Skeletal muscle cell (primary cell): ENCODE measurements around the gene ARID1B.

Source experiments
- DNase-seq: peaks from one replicate; pipeline ENCODE4 v3.0.0-alpha.2; 2010; ENCODE audit warnings: low read depth
- H3K4me3 ChIP-seq: 2 replicates; pipeline ENCODE4 v1.5.1; 2011; ENCODE audit warnings: low read depth, mild to moderate bottlenecking, control low read depth, low read length, moderate library complexity

The ARID1B gene

DNA sequence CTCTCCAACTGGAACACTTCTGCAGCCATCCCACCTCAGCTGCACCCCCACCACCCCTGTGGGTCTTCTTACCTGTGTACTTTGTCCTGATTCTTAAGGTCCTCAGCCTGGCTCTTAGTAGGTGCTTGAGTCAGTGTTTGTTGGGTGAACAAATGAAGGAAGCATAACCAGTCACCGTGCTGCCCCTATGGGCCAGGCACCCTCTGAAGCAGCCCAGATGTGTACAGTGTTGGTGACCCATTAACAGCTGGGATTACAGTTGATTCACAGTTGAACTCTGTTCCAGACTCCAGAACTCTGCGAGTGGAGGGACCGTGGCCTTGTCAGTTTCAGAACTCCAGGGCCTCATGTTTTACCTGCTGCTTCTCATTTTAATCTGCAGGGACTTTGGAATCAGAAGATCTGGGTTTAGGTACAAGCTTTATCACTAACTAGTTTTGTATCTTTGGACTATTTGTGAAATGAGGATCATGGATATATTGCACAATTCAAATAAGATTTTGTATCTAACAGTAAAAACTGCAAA is 342.4 kb downstream of the ARID1B start:
- DNase-seq: no peak
- H3K4me3 ChIP-seq: no peak overlapping the region

DNA sequence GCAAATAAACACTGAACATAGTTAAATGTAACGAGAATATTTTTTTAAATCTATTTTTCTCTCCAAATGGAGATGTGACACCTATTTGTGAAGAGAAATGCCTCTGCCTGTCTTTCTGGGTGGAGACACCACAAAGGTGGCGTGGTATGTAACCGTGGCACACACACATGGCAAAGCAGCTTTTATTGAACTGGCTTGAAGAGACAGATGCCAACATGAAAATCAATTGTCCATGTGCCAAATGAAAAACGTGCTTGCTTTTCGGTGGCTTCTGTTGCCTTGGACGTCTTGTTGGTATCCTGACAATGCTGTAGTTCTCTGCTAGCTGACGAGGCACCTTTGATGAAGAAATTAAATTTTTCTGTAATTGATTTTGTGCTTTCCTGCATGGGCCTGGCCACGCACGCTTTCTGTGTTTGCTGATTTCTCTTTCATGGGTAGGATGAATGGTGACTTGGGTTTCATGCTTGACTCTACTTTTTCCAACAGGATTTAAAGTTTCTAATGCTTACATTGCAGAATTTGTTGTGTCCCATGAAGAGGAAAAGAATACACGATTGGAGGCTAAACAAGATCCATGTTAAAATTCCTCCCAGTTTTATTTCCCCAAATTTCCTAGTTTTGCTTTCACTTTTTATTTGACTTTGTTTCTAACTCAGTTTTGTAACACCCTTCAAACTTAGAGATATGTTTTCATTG is 343.5 kb downstream of the ARID1B start:
- DNase-seq: no peak

DNA sequence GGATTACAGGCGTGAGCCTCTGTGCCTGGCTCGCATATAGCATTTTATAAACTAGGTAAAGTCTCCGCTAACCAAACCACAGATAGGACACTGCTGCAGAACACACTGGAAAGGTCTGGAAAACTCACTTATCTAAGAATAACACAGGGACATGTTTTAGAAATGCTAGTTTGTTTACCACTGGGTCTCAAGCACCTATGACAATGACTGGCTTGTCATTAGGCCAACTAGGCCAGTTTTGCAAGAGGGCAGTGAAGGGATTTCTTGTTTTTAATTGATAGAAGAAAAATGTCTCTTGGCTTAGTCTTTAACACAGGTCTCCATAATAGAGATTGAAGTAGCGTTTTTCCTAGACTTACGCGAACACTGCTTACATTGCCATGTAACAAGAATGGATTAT is 344.7 kb downstream of the ARID1B start:
- DNase-seq: no peak
- H3K4me3 ChIP-seq: no peak overlapping the region

More for the DNA sequence above, 343.5 kb downstream of the ARID1B start:
- H3K4me3 ChIP-seq: no peak overlapping the region

DNA sequence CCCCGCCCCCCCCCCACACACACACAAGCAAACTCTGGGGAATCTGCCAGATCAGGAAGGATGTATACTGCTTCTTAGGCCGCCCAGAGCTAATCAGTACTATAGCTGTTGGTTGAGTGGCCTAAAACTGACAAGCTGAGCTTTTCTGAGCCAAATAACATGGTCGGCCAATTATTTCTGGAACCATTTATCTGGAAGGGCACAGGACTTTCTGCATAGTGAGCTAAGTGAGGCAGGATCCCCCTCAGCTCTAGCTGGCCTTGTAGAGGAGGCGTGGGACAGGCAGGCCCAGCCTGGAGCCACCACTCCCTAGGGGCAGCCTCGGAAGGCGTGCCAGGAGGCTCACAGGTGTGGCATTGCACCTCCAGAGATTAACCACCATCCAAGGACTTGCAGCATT is 346.1 kb downstream of the ARID1B start:
- H3K4me3 ChIP-seq: no peak overlapping the region
- DNase-seq: no peak

DNA sequence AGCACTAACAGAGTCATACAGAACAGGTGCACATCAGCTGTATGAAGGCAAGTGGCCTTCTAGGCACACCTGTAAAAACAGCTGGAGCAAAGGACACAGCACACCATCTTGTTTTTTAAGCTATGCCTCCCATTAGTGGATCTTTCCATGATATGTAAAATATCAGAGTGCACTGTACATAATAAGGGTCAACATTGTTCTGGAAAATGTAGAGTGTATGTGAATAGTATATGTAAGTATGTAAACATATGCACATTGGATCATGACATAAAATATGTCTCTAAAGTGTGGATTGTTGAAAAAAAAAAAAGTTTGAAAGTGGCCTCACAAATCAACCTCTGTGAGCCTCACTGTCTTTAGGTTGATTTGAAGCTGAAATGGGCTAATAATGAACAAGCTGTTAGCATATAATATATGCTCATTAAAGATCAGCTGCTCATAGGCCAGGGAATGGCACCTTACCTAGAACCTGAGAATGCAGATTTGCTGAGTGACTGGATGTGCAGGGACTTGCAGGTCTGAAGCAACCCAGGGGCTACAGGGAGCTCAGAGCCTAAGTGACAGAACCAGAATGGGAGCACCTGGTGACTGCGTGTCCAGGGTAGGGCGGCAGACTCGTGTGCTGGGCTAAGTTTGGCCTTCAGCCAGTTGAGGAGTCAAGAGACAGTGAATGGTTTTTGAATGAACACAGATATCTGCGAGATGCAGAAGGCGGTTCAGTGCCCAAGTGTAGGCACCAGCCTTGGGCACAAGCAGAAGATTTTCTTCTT is 347.5 kb downstream of the ARID1B start:
- H3K4me3 ChIP-seq: no peak overlapping the region
- no peak for DNase-seq

DNA sequence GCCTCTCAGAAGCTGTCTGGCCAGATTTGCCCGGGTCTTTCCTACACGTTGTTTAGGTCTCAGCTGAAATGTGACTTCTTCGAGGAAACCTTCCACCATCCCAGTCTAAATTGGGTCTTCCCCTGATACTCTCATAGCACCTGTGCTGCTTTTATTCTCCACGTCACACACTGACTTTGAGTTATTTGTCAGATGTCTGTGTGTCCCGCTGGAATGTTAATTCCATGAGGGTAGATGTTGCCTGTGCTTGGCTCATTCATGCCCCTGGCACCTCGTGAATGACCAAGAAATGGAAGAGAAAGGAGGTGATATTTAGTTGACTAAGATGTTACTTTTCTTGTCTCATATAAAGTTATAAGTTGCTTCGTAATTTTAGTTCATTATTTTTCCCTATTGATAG is 348.4 kb downstream of the ARID1B start:
- H3K4me3 ChIP-seq: no peak overlapping the region
- DNase-seq: no peak

DNA sequence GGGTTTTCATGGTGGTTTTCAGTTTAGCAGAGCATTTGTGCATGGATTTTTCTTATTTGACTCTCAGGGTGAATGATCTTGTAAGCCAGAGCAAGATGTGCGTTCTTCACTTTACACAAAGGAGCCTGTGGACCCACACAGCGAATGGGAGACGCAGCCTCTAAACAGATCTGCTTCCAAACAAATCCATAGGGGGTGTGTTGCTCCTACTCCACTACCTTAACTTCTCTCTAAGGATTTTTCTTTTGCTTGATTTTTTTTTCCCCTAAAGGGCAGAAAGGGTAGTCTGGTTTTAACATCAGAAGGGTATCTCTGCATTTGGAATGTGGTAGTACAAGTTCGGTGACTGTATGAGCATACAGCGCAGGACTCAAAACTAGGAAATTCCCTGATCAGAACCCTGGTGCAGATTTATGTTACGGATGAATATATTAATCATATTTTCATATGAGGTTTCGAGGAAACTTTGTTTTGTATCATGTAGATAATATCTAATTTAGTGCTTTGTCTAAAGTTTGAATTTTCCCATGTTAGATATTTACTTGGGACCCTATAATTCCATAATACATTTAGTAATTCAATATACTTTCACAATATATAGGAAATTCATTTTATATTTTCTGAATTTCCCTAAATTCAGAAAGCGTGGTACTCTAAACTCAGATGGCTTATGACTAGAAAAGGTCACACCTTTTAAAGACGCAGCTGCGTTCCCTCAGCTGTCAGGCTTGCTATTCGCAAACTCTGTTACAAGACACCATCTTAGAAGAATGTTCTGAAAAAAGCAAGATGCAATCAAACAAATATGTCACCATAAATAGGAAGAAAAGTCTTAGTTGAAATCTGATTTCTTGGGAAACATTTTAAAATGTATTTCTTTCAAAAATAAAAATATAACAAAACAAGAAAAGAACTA is 349.3 kb downstream of the ARID1B start:
- DNase-seq: no peak
- H3K4me3 ChIP-seq: no peak overlapping the region

DNA sequence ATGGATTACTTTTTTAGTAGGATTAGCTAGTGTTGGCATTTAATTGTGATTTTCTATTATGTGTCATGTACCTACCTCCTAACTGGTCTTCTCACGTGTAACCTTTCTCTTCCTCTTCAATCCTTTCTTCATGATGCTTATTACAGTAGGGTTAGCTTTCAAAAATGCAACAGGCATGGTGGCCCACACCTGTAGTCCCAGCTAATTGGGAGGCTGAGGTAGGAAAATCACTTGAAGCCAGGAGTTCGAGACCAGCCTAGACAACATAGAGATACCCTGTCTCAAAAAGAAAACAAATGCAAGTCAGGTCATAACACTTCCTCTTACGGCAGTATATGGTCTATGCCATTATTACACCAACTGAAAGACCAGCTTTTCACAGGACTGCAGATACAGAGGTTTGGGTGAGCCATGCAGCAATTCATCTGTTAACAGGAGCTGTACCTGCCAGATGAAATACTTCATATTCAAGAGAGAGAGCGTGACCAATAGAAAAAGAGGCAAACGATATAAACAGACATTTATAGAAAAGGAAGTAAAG is 351.1 kb downstream of the ARID1B start:
- DNase-seq: no peak
- H3K4me3 ChIP-seq: no peak overlapping the region

DNA sequence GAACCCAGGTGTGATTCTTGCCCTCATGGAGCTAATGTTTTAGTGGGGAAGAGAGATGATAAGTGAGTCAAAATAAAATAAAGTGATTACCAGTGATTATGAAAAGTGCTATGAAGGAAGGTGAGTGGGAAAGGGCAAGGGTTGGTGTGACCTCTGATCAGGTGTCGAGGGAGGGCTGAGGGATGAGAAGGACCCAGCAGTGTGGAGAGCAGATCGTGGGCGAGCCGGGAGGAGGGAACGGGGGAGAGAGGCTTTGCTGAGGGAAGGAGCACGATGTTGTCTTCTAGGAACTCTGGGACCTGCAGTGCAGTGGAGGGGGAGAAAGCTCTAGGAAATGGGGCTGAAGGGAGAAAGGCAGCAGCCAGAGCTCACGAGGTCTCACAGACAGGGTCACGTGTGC is 354.1 kb downstream of the ARID1B start:
- DNase-seq: no peak
- no peak overlapping the region for H3K4me3 ChIP-seq

DNA sequence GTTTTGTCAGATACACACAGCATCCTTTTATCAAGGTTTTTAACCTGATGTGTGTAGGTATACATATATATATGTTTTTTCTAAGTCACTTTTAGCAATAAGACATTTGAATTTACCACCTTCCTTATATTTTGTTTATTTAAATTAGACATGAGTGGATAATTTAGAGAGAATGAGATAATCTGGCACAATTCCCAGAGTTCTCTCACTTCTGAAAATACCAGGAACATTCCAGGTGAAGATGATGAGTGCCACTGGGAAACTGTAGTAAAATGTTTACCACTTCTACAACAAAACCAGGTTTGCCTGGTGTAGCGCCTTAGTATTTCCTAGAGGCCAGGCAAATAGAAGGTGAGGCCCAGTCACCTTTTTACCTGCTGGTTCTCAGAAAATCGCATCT is 356.7 kb downstream of the ARID1B start:
- DNase-seq: no peak
- H3K4me3 ChIP-seq: no peak overlapping the region

DNA sequence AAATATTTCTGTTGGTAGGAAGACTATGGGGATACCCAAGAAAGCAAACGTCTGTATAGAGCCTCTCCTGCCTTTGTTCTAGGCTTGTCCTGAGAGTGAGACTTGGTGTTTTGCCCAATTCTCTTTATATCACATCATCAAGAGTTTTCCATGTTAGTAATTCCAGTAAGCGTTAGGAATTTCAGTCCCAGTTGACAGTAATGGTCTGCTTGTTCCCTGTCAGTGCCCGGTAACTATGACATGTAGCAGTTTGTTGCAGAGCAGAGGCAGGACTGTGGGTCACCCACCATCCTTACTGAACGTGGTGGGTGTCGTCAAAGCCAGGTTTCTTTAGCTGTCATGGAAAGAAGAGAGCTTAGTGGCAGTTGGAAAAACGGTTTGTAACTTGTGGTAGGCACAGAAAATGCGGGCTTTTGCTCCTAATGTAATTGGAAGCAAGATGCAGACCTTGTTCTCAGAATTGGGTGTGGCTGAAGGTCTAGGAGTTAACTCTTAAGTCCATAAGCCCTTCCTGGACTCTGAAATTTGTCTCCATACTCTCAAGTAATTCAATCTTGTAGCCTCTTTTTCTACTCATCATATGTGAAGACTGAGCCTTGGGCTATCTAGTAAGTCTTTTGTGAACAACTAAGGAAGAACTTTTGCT is 357.3 kb downstream of the ARID1B start:
- H3K4me3 ChIP-seq: no peak overlapping the region
- DNase-seq: no peak

DNA sequence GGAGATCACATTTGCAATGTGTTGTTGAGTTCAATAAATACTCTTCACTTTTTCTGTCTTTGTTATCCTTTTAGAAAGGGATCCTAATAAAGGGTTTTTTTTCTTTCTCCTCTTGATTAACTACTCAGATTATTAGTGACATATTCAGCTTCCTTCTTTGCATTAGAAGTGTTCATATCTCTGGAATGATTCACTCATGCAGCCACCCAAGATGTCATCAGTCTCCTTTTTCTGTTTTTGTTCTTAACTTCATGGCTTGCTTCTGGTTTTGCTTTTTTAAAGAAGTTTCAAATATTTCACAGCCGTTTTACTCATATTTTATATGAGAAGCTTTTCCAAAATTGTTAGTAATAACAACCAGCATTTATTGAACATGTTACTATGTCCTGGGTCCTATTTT is 358.5 kb downstream of the ARID1B start:
- no peak overlapping the region for H3K4me3 ChIP-seq
- DNase-seq: no peak

DNA sequence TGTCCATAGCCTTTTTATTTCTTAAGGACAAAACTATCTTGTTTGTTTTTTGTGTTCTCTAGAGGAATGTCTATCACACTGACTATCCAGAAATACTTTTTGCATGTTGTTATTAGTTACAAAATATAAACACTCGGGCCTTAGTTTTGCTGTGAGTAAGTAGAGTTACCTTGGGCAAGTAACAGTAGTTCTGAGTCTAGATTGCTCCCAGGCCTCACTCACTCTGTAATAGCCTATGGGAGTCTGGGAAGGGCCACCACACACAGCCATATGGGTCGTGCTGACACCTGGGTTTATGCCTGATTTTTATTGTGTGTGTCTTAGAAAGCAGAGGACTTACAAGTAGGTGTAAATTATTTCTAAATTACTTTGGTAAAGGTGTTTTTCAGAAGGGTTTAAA is 360.3 kb downstream of the ARID1B start:
- no peak for DNase-seq
- H3K4me3 ChIP-seq: no peak overlapping the region

DNA sequence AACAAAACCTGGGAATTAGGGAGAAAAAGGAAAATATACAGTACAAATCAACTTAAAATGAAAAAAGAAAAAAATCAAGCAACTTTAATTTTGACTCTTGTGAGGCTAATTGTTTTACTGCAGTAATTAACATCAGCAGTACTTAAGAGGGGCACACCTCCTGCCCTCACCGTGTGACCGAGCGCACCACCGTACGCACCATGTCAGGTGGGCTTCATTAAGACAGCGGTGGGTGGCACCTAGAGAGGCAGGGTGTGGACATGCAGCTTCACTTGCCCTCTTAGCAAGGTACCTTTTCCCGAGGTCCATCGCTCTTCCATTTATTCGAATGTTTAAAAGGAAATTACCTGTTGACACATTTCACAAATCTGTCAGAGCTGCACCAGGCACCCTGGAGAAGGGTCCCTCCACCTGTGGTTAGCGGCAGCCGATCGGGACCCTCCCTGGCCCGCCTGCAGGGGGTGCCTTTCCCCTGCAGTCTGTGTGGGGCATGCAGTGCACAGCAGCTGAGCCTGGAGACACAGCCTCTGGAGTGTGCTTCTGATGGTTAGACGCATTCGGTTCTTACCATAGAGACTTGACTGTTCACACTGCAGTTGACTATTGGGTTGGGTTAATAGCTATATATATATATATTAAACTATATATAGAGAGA is 362.0 kb downstream of the ARID1B start:
- H3K4me3 ChIP-seq: no peak overlapping the region
- no peak for DNase-seq

DNA sequence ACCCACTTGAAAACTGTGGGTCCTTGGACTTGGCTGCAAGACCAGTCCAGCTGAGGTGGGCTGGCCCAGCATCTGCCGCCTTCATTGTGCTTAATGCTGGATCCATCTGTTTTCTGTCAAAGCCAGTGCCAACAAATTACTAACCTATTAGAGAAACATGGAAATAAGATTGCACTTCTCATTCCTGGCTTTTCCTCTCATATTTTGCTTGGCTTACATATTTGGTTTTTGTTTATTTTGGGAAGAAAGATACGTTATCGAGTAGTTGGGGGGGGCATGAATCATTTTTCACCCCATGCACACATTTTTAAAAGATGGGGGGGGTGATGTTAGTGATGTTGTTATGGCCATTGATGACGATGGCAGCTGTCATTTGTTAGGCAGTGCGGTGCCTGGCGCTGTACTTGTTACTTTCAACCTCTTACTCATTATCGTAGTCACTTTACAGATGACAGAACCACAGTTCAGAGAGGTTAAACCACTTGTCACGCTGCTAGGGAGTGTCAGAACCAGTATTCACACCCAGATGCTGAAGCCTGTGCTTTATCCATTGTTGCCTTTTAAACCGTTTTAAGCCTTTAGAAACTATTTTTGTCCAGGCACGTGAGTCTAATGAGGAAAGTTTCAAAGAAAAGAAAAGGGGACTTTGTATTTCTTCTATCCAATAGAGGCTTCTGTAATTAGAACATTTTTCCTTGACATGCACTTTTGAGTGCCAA is 366.2 kb downstream of the ARID1B start:
- DNase-seq: peak; percentile 35

DNA sequence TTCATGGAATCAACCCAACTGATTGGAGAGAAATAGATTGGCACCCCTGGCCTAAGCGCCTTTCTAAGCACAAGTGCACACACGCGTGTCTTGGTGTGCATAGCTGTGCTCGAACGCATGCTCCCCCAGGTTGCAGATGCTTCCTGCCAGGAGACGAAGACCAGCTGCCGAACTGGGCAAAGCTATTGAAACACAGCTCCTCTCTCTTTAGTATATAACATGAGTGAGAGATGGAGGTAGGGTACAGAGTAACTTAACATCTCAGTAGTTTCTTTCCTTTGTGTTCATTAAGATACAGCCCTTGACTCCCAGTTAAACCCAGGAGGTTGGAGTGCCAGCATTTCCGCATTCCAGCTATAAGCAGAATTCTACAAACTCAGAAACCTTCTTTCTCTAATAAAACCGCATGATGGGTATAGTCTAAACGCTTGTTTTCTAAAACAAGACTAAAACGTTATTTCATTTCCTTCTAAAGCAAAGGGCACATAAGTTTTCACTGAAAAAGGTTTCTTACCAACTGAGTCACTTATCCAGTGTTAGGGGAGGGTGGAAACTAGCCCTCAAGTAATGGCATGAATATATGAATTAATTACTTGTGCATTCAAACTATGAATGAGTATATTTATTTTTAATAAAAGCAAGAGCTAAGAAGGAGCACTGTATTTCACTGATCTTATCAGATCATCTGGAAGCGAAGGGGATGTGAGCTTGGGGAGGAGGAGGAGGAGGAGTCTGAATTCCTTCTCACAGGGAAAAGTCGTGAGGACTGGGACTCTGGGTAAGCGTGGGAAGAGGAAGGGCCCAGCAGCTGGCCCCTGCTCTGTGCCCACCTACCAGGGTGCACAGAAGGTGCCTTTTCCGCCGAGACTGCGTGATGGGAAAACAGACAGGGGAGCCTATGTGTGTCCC is 367.0 kb downstream of the ARID1B start:
- no peak overlapping the region for H3K4me3 ChIP-seq
- DNase-seq: no peak

More for the DNA sequence above, 366.2 kb downstream of the ARID1B start:
- H3K4me3 ChIP-seq: no peak overlapping the region
